ENCODE measurements around the gene GFM2. TPM values are rescaled to one million over a fixed set of nuclear protein-coding genes. Genes with fewer than 3 reads are reported as not detected.
A peak's percentile ranks its signal among the peaks of the same experiment; 100 is the strongest.

The GFM2 gene
- total and polyA plus RNA-seq, 2 of the 13 experiments (the other 11 are each of a cell fraction or from before 2014, with no cell fraction given): 22.0 to 41.6 TPM

- no peak for TF ChIP-seq RERE (CRISPR knock-in tag; IDR thresholded peaks at IDR 0.05; ENCODE audit: low read depth)
- no peak for TF ChIP-seq U2AF1 (optimal IDR thresholded peaks at IDR 0.05; ENCODE audit: low read depth, low read length)
- TF ChIP-seq NBN (conservative IDR thresholded peaks at IDR 0.05): no peak
- peak; percentile 85; the same call in 1 of the 2 replicates for TF ChIP-seq DNMT1 (CRISPR knock-in tag; IDR thresholded peaks at IDR 0.05)
- TF ChIP-seq SIX1 (CRISPR knock-in tag; IDR thresholded peaks at IDR 0.05; ENCODE audit: borderline replicate concordance): no peak; the same call in 1 of the 2 replicates
- TF ChIP-seq ZNF850 (CRISPR knock-in tag; conservative IDR thresholded peaks at IDR 0.05): 0 out of 2 replicates have a peak, but pooled peaks have one; percentile 76
- TF ChIP-seq HNF4G (IDR thresholded peaks at IDR 0.05; ENCODE audit: borderline replicate concordance, low read depth, low read length): no peak
- no peak for TF ChIP-seq HNF4G (CRISPR knock-in tag; IDR thresholded peaks at IDR 0.05; ENCODE audit: borderline replicate concordance, low read depth)
- TF ChIP-seq TCF7L2 (IDR thresholded peaks at IDR 0.05; ENCODE audit: low read depth, low read length): no peak
- peak; percentile 48; the same call in 1 of the 2 replicates for TF ChIP-seq GMEB1 (CRISPR knock-in tag; IDR thresholded peaks at IDR 0.05; ENCODE audit: borderline replicate concordance)
- no peak for TF ChIP-seq SRF (IDR thresholded peaks at IDR 0.05; ENCODE audit: low read depth, low read length)
- no peak for TF ChIP-seq CEBPZ (IDR thresholded peaks at IDR 0.05; ENCODE audit: low read length)
- 0 out of 2 replicates have a peak, but pooled peaks have one; percentile 23 for TF ChIP-seq ZMAT3 (CRISPR knock-in tag; conservative IDR thresholded peaks at IDR 0.05)
- 0 out of 2 replicates have a peak, but pooled peaks have one; percentile 14 for TF ChIP-seq ZNF598 (CRISPR knock-in tag; IDR thresholded peaks at IDR 0.05; ENCODE audit: borderline replicate concordance)
- no peak for TF ChIP-seq CHD4 (IDR thresholded peaks at IDR 0.05; ENCODE audit: borderline replicate concordance, low read length)
- TF ChIP-seq AKAP8 (CRISPR knock-in tag; IDR thresholded peaks at IDR 0.05): no peak
- no peak for TF ChIP-seq ZNF382 (CRISPR knock-in tag; IDR thresholded peaks at IDR 0.05; ENCODE audit: borderline replicate concordance)
Observed at GRCh38 chr5:74684900-74685851, 81.7 kb downstream of the GFM2 start, which contains the start of gene HEXB (continued).
